ENCODE data around the gene RASAL2.

RASAL2 gene

DNA sequence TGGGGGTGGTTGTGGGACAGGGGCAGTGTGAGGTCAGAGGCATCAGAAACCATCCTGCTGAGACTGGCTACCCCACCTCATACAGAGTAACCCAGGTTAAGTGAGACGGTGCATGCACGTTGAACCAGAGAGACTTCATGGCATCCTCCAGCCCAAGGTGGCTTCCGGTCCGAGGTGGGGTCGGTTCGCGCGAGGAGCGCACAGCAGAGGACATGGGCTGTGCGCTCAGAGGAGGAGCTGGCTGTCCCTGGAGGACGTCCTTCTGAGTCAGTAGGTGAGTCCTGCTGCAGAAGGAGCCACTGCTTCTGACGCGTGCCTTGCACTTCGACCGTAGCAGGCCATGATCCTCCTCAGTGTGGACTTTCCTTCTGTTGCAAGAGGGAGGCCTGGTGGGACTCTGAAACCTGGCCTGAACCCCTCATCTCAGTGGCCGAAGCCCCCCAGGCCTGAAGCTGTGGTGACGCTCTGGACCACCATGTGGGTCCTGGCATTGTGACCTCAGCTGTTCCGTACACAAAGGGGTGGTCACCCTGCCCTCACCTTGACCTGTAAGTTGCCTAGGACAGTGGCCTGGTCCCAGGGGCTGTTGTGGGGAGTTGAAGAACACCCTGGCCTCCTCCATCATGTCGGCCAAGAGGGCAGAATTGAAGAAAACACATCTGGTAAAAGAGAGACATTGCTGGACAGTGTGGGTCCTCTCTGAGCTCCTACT, 418.8 kb downstream of the RASAL2 start, which contains the start of gene TEX35:
TSS of gene TEX35 (plus strand) at position 544 of the 712 bp plus-strand sequence. CDS start at position 624, 80 bp downstream.
- DNase-seq (ENCODE audit: low read depth, low spot score): no peak

DNA sequence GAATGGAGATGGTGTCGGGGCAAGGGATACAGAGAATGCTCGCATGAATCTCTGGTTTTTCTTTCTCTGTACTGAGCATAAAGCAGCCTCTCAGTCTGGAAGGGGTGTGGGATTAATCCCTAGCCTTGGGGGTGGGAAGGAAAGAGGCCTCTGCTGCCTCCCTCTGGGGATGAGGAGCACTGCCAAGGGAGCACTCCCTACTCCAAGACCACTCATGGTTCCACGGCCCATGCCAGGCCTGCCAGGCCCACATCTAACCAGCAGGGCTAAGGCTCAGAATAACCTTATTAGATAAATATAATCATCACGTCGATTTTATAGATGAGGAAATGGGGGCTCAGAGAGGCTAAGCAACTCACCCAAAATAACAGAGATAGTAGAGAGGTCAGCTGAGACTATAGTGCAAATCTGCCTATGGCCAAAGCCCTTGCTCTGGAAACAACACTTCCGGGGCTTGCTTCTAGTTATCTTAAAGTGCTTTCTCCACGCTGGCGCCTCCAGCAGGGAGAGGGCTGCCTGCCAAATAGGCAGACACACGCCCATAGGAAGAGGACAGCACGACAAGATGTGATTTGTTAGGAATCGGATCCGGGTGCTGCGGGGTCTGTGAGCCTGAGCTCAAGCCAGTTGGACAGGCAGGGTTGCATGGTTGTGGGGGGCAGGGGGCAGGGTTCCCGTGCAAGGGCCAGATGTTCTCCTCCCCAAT, 419.5 kb downstream of the RASAL2 start:
- DNase-seq (ENCODE audit: low read depth, low spot score): no peak

DNA sequence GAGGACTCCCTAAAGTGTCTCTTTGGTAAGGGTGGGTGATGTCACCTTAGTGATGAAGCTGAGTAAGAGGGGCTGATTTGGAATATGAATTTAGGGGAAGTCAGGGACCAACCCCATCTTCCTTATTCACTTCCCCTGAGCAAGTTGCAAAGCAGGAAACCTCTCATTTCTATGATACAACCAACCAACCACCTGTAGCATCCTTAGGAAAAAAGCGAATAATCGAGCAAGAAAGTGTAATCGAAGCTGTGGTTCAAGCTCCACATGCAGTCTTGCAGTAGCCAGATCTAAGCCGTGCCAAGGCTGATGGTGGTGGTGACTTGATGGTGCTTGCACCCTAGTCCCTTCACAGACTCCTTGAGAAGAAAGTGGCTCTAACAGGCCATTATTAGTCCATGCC, 422.2 kb downstream of the RASAL2 start:
- DNase-seq (ENCODE audit: low read depth, low spot score): no peak

DNA sequence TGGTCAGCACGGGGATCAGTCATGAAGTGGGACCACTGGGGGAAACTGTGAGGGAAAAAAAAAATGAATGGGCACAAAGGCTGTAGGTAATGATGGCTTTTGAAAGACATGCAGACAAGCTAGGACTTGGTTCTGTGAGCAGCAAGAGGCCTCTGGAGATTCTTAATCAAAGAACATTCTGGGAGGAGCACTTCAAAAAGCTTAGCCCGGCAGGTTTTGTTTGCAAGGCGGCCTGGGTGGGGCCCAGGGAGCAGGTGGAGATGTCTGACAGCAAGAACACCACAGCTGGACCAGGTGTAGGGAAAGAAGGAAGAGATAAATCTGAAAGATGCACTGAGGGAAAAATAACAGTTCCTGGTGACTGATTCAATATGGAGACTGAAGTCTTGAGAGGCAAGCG, 425.0 kb downstream of the RASAL2 start:
- DNase-seq (ENCODE audit: low read depth, low spot score): no peak

DNA sequence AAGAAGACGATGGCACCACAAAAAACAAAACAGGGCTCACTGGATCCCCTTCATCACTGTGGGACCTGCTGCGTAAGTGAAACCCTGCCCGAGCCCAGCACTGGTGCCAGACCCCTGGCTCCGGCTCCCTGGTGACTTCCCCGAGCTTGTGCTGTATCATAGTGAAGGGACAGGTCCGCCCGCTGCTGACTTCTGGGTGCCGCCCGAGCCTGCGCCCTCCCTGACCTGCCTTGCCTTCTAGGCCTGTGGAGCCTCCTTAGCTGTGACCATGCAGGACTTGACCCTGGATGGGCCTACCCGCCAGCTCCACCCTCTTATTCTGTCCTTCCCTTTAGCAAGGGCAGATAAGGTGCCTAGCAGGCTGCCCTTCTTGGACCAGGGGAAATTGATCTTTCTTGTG, 426.9 kb downstream of the RASAL2 start:
- no peak for DNase-seq (ENCODE audit: low read depth, low spot score)

DNA sequence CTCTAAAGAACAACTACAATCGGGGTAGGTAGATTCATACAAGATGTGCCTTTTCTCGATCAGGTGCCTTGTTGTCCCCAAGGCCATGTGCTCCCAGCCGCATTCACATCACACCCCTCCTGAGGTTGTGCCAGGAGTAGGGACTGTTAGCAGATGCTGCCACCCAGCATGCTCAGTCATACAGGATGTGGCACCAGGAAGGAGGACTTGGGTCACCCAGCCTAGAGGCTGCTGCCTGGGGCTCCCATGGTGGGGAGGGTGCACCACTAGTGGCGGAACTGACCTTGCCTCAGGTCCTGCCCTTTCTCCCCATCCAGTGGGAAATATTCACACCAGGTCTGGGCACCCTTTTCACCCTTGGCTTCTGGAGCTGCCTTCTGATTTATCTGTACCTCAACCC, 427.3 kb downstream of the RASAL2 start:
- no peak for DNase-seq (ENCODE audit: low read depth, low spot score)

DNA sequence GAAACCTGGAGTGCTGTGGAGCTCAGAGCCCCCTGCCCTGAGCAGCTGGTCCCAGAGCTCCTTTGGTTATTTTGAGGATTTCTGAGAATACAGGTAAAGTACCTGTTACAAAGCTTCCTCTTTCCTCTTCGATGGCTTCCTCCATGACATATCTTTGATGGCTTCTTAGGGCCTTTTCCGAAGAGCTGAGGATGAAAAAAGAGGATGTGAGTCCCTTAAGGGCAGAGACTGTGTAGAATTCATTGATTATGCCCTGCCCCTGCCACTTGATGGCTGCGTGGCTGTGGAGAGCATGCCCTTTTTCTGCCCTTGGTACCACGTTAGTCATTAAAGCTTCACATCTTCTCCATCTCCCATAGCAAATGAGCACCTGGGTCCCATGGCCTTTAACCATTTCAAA, 433.2 kb downstream of the RASAL2 start:
- DNase-seq (ENCODE audit: low read depth, low spot score): no peak

DNA sequence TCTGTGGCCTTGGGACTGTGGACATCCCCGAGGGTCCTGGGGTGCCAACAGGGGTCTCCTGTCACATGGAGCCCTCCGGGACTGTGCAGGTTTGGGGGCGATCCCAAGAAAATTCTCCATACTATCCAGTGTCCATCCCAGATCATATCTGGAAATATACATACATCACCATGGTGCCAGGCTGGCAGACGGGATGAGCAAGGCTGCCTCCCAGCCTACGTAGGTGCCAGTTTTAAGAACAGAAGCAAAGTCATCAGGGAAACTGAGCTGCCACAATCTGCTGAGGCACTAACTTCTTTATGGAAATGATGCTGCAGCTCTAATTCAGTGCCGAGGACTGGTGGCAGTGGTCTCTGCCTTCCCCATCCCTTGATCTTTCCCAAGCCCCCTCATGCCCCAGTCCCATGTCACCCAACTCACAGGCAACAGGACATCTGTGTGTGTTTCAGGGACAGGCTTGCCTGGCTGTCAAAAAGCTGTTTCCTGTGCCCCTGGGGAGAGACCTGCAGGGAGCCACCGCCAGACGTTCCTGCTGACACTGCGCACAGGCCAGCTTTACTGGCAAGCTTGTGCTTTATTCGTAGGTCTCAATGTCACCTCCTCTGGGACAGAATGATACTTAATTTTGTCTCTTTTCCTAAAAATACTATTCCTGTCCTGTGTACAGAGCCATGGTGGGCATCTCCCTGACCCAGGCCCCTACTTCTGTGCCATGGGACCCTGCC, 434.5 kb downstream of the RASAL2 start:
- DNase-seq (ENCODE audit: low read depth, low spot score): no peak

DNA sequence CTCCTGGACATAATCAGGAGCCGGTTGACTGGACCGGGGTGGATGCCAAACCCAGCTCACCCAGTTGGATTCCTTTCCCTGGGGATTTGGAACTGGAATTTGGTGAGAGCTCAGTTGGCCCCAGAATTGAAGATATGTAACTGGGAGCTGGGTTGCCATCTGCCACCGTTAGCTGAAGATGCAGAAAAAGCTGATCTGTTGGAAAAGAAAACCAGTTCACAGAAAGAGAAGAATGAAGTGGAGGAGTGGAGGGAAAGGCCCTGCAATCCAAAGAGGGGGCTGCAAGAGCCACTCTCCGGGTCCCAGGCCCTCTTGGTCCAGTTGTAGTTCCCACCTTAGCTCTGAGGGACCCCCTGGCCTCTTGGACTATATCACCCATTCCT, 435.0 kb downstream of the RASAL2 start:
- DNase-seq (ENCODE audit: low read depth, low spot score): no peak

DNA sequence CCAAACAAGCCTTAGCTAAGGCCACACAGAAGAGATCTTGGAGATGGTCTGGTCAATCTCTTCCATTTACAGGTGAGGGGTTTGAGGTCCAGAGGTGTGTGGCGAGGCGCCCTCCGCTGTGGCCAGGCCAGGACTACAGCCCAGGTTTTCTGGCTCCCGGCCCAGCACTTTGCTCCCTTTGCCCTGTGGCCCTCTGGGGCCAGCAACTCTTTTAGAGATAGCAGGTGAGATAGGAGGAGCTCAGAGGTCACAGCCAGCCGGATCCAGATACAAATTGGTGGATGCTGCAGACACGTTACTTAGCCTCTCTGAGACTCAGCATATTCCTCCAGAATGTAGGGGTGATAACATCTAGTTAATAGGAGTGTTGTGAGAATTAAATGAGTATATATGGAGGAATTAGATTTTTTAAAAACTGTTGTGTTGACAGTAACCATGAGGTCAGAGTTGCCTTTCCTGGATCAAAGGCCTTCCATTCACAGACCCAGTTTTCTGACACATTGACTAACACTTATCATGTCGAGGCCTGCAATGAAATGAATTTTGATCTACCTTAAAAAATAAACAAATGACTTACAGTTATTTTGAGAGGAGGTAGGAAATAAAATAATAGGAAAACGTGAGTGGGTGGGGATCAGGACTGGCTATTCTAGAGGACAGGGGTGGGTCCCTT, 435.6 kb downstream of the RASAL2 start:
- DNase-seq (ENCODE audit: low read depth, low spot score): no peak

DNA sequence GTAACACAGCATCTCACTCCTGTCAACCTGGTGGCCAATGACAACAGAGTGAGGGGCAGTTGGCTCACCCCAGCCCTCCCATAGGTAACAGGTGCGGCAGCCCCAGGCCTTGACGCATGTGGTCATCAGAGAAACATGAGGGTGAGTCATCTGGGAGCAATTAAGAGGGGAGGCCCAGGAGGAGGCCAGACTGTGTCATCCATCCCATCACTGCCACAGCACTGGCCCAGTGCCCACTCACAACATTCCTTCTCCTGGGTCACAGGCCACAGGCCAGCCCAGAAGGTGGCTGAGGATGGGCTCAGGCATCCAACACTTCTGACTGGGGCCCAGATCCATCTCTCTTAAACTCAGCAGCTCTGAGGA, 436.1 kb downstream of the RASAL2 start:
- no peak for DNase-seq (ENCODE audit: low read depth, low spot score)

DNA sequence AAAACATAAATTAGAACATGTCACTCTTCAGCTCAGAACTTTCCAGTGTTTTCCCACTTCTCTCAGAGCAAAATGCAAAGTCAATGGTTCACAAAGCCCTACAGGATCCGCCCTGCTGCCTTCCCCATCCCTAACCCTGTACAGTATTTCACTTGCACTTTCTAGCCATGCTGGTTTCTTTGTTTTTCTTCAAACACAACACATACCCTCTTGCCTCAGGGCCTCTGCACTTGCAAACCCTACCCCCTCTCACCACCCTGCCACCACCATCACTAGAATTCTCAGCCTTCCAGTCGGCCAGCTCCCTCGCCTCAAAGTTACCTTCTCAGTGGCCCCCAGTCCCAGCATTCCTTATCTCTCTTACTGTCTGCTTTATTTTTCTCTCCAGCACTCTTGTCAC, 436.6 kb downstream of the RASAL2 start:
- DNase-seq (ENCODE audit: low read depth, low spot score): no peak

DNA sequence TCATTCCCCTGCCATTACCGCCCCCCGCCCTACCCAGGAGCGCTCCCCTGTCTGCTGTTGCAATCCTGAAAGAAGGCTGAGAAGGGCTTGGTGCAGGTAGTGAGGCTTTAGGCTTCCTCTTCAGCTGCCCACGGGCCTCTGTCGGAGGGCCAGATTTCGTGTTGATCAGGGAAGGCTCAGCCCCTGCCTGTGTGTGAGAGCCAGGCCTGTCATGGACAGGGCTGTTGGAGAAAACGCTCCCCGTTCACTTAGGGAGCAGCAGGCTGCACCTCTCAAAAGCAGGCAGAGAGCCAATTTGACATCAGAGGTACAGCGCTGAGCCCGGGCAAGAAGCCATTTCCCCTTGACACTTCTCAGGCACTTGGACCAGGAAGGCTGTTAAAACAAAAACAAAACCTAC, 438.0 kb downstream of the RASAL2 start:
- DNase-seq (ENCODE audit: low read depth, low spot score): no peak

DNA sequence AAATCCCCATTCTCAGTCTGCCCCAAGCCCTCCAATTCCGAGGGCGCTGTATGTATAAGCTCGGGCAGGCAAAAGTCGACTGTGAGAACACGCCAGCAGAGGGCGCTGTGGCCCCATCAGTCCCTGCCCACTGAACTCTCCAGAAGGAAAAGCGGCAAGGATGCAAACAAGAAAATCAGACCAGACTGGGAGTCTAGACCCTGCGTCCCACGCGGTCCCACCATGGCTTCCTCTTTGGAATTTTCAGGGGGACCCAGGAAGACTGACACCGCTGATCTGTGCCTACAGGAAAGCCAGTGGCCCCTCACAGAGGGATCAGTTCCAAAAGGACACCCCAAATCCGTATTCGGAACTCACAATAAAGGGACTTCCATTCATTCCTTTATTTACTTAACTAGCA, 438.5 kb downstream of the RASAL2 start:
- DNase-seq (ENCODE audit: low read depth, low spot score): no peak

DNA sequence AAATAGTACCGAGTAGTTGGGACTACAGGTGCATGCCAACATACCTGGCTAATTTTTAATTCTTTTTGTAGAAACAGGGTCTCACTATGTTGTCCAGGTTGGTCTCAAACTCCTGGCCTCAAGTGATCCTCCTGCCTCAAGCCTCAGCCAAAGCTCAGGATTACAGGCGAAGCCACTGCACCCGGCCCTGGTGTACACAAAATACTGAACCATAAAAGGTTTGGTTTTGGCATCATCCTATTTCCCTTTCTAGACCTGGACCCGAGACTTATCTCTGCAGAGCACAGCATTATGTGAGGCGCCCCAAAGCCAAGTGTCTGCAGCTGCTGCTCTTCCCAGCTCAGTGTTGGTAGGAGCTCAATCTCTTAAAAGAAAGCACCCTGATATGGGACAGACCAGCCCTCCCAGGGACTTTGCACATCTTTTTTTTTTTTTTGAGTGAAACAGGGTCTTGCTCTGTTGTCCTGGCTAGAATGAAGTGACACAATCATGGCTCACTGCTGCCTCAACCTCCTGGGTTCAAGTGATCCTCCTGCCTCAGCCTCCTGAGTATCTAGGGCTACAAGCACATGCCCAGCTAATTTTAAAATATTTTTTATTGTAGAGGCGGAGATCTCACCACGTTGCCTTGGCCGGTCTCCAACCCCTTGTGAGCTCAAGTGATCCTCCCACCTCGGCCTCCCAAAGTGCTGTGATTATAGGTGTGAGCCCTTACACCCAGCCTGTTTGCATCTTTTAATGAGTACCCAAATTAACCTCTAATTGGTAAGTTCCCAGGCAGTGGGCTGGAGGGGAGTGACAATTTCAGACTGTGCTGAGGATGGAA, 439.4 kb downstream of the RASAL2 start:
- DNase-seq (ENCODE audit: low read depth, low spot score): no peak
